ENCODE results near the gene CCR1. TPM values are rescaled to one million over a fixed set of nuclear protein-coding genes. Genes with fewer than 3 reads are reported as not detected.
"Not testable (repeated sequence)": the region's sequence is repeated elsewhere in the genome, so short reads cannot be mapped to it uniquely, and the experiment has no call there.

The CCR1 gene
- total RNA-seq, 1 experiment from 2014 or later: 0.28 TPM

- no TSS peak for BruUV-seq (replicated peaks)
- no peaks in the 10 kb centered on the region for H3K36me3 ChIP-seq (ENCODE audit: low read depth)
- no peaks in the 10 kb centered on the region for H3K9me2 ChIP-seq (ENCODE audit: insufficient read depth)
- no peaks in the 10 kb centered on the region for H3K27me3 ChIP-seq (ENCODE audit: insufficient read depth, low read depth)
- H3K9me3 ChIP-seq (ENCODE audit: insufficient read depth, low read depth): no peaks in the 10 kb centered on the region
- no peak overlapping the region for H3K27ac ChIP-seq
- no peaks in the 10 kb centered on the region for H3F3A ChIP-seq (ENCODE audit: insufficient read depth, low read depth)
- DNase-seq: no peak
- intact Hi-C loops (cut with micrococcal nuclease; ENCODE audit: unreplicated experiment): loop anchor here (2.0 to 5.0 kb wide), 2 partner anchors 47 to 232 kb away; no protein-coding TSS in a partner anchor
- peaks cover 18% of the 10 kb centered on the region for H3K4me1 ChIP-seq (replicated peaks; ENCODE audit: insufficient read depth)
- TF ChIP-seq CTCF (conservative IDR thresholded peaks at IDR 0.05) (no peak), EZH2 (IDR thresholded peaks at IDR 0.05; ENCODE audit: low read depth) (no peak)
- H3K4me2 ChIP-seq: no peak overlapping the region
- H2AFZ ChIP-seq: no peak overlapping the region
- no peaks in the 10 kb centered on the region for H4K20me1 ChIP-seq (ENCODE audit: insufficient read depth)
- POLR2A ChIA-PET (ENCODE audit: unreplicated experiment): interaction anchor here (0.6 kb wide), 1 partner anchor 271 kb away, joined by 4 read pairs; no protein-coding TSS in a partner anchor
- CTCF ChIA-PET: interaction anchor here (0.9 kb wide), 1 partner anchor 168 kb away, joined by 3 read pairs; no protein-coding TSS in a partner anchor
- no peak overlapping the region for H3K4me3 ChIP-seq
- no peaks in the 10 kb centered on the region for H3K79me2 ChIP-seq (ENCODE audit: low read depth)
Observed at GRCh38 chr3:46209746-46210470, 1.8 kb upstream of the CCR1 start.

DNA sequence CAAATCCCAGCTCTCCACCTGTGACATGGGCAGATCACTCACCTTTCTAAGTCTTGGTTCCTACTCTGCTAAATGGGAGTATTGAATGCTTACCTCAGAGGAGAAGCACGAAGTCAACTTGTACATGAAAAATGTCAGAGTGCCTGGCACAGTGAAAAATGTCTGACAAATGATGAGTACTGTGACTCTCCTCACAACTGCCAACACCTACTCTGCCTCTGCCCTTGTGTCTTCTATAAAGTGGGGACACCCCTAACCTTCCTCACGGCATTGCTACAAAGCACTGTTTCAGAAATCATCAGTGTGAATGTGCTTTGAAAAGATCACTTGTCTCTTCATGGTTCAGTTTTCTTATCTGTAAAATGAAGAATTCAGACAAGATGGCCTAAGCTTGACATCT is 940 bp upstream of the CCR1 start:
- ChIA-PET CTCF (interaction anchor here (0.8 to 1.8 kb wide), 6 partner anchors 11 to 169 kb away, joined by 3 to 7 read pairs (median 4); no protein-coding TSS in a partner anchor), POLR2A (ENCODE audit: unreplicated experiment) (interaction anchor here (0.5 kb wide), 1 partner anchor 343 kb away, joined by 4 read pairs; no protein-coding TSS in a partner anchor)
- Histone ChIP-seq H2AFZ (no peak overlapping the region), H3K79me2 (ENCODE audit: low read depth) (no peaks in the 10 kb centered on the region), H4K20me1 (ENCODE audit: insufficient read depth) (no peaks in the 10 kb centered on the region), H3K4me1 (replicated peaks; ENCODE audit: insufficient read depth) (peaks cover 14% of the 10 kb centered on the region), H3K27me3 (ENCODE audit: insufficient read depth, low read depth) (no peaks in the 10 kb centered on the region), H3K4me2 (no peak overlapping the region), H3K27ac (no peak overlapping the region), H3K9me2 (ENCODE audit: insufficient read depth) (no peaks in the 10 kb centered on the region), H3K36me3 (ENCODE audit: low read depth) (no peaks in the 10 kb centered on the region), H3F3A (ENCODE audit: insufficient read depth, low read depth) (no peaks in the 10 kb centered on the region), H3K9me3 (ENCODE audit: insufficient read depth, low read depth) (no peaks in the 10 kb centered on the region), H3K4me3 (no peak overlapping the region)
- intact Hi-C loops (cut with micrococcal nuclease; ENCODE audit: unreplicated experiment): loop anchor here (2.0 to 5.0 kb wide), 2 partner anchors 46 to 233 kb away; no protein-coding TSS in a partner anchor
- no peak for TF ChIP-seq EZH2 (IDR thresholded peaks at IDR 0.05; ENCODE audit: low read depth)
- TF ChIP-seq CTCF (conservative IDR thresholded peaks at IDR 0.05): no peak
- no peak for DNase-seq
- BruUV-seq (replicated peaks): no TSS peak

- not testable (repeated sequence) for H3K36me3 ChIP-seq (ENCODE audit: low read depth); BruUV-seq (replicated peaks)
Observed at GRCh38 chr3:46207514-46207913, 599 bp downstream of the CCR1 start.

More at GRCh38 chr3:46207514-46207913, 599 bp downstream of the CCR1 start:
- H3K79me2 ChIP-seq (ENCODE audit: low read depth); DNase-seq; H4K20me1 ChIP-seq (ENCODE audit: insufficient read depth); H3K4me2 ChIP-seq; H3K4me3 ChIP-seq; POLR2A ChIA-PET (ENCODE audit: unreplicated experiment); H3K27ac ChIP-seq; H2AFZ ChIP-seq; H3K9me2 ChIP-seq (ENCODE audit: insufficient read depth); H3K27me3 ChIP-seq (ENCODE audit: insufficient read depth, low read depth); H3K9me3 ChIP-seq (ENCODE audit: insufficient read depth, low read depth); H3F3A ChIP-seq (ENCODE audit: insufficient read depth, low read depth): not testable (repeated sequence)
- peaks cover 14% of the 10 kb centered on the region for H3K4me1 ChIP-seq (replicated peaks; ENCODE audit: insufficient read depth)
- intact Hi-C loops (cut with micrococcal nuclease; ENCODE audit: unreplicated experiment): loop anchor here (5.0 kb wide), 1 partner anchor 235 kb away; no protein-coding TSS in a partner anchor
- CTCF ChIA-PET: interaction anchor here (0.6 to 1.8 kb wide), 7 partner anchors 10 to 207 kb away, joined by 3 to 7 read pairs (median 4); partner anchors contain the start of gene CCR5
